HCT116 (cell line): ENCODE results near the gene TEX47. TPM values are rescaled to one million over a fixed set of nuclear protein-coding genes. Genes with fewer than 3 reads are reported as not detected.

Source experiments
- ATAC-seq: fragments of 200-7000 bp; cut with Tn5 transposase; 2 replicates; pipeline ENCODE4 v1.9.1; 2020; ENCODE audit warnings: mild to moderate bottlenecking, moderate library complexity
- BruUV-seq: library from RNA; stranded (reverse); fragments of 400-500 nt; replicated peaks from 2 replicates; lab custom pipeline; 2021; lab: Mats Ljungman, UMichigan
- CTCF ChIA-PET: fragments of 300-600 bp; sonication (Branson Sonifier 250); formaldehyde crosslinking; loops from one replicate; lab custom pipeline; 2021; ENCODE audit warnings: antibody characterized with exemption; lab: Charles Lee
- POLR2A ChIA-PET: fragments of 300-600, 350-600 bp; sonication (Branson Sonifier 250); formaldehyde crosslinking; loops from one replicate; lab custom pipeline; 2021; ENCODE audit warnings: antibody characterized with exemption; lab: Charles Lee
- RAD21 ChIA-PET, 2 experiments: fragments of 300-600 bp; sonication (Branson Sonifier 250); formaldehyde crosslinking; loops; one replicate each; lab custom pipeline; 2023; ENCODE audit warnings: low total read pairs in 2 of 2; ENCODE audit not compliant: uncharacterized antibody in 2 of 2, unreplicated experiment in 2 of 2, low non-redundant PET in 1 of 2; lab: Charles Lee
- DNase-seq: peaks from one replicate; pipeline ENCODE4 v3.0.0-alpha.2; 2010; ENCODE audit warnings: low read depth, low spot score
- H2AFZ ChIP-seq: fragments of 200-600 bp; shearing (Covaris generic), sonication (generic); 2 replicates; pipeline ENCODE4 v1.6.1; 2017; ENCODE audit warnings: low read depth, mixed run types, mixed read lengths, antibody characterized with exemption, low read length; ENCODE audit not compliant: poor library complexity, severe bottlenecking
- H3K27ac ChIP-seq: 2 replicates; pipeline ENCODE4 v1.5.1; 2012; ENCODE audit warnings: low read depth, low read length
- H3K27me3 ChIP-seq: fragments of 200-600 bp; sonication (generic); 2 replicates; pipeline ENCODE4 v1.6.1; 2016; ENCODE audit warnings: mixed run types, low read length, mixed read lengths; ENCODE audit not compliant: insufficient read depth
- H3K36me3 ChIP-seq, 2 experiments: fragments of 200-500 bp in 1 of 2; fragments of 200-600 bp in 1 of 2; sonication (Bioruptor generic) in 1 of 2; sonication (generic) in 1 of 2; 2 replicates each; pipeline versions ENCODE4 v1.5.1 to v1.6.1; 2014 to 2016; ENCODE audit warnings: low read length in 2 of 2, inconsistent platforms in 1 of 2, mixed read lengths in 1 of 2, mixed run types in 1 of 2; ENCODE audit not compliant: insufficient read depth in 2 of 2, control insufficient read depth in 1 of 2
- H3K4me1 ChIP-seq, 2 experiments: fragments of 200-600 bp in 1 of 2; sonication (generic) in 1 of 2; 2 replicates each; pipeline versions ENCODE4 v1.5.1 to v1.6.1; 2012 to 2017; ENCODE audit warnings: low read length in 2 of 2, inconsistent platforms in 1 of 2, mild to moderate bottlenecking in 1 of 2, mixed read lengths in 1 of 2, mixed run types in 1 of 2, moderate library complexity in 1 of 2; ENCODE audit not compliant: insufficient read depth in 2 of 2, control insufficient read depth in 1 of 2
- H3K4me2 ChIP-seq: fragments of 200-600 bp; sonication (generic); 2 replicates; pipeline ENCODE4 v1.6.1; 2017; ENCODE audit warnings: mixed run types, low read length, mixed read lengths
- H3K4me3 ChIP-seq, 2 experiments: fragments of 200-600 bp in 1 of 2; sonication (generic) in 1 of 2; replicated peaks in 1 of 2; 2 replicates each; pipeline ENCODE4 v1.5.1; 2011 to 2016; ENCODE audit warnings: low read length in 2 of 2, control low read depth in 1 of 2, low read depth in 1 of 2, mild to moderate bottlenecking in 1 of 2, mixed read lengths in 1 of 2, mixed run types in 1 of 2
- H3K79me2 ChIP-seq: fragments of 200-600 bp; sonication (generic); 2 replicates; pipeline ENCODE4 v1.6.1; 2017; ENCODE audit warnings: mild to moderate bottlenecking, mixed run types, low read length, moderate library complexity, mixed read lengths; ENCODE audit not compliant: insufficient read depth
- H3K9ac ChIP-seq: fragments of 200-600 bp; sonication (generic); 2 replicates; pipeline ENCODE4 v1.6.1; 2016; ENCODE audit warnings: low read length, mixed read lengths
- H3K9me2 ChIP-seq: fragments of 200-600 bp; sonication (generic), shearing (Covaris generic); 2 replicates; pipeline ENCODE4 v1.6.1; 2017; ENCODE audit warnings: mixed run types, mild to moderate bottlenecking, moderate library complexity; ENCODE audit not compliant: insufficient read depth
- H3K9me3 ChIP-seq, 2 experiments: fragments of 200-500 bp in 1 of 2; fragments of 200-600 bp in 1 of 2; sonication (Bioruptor generic) in 1 of 2; sonication (generic) in 1 of 2; 2 replicates each; pipeline ENCODE4 v1.6.1; 2014 to 2017; ENCODE audit warnings: low read length in 2 of 2, mixed read lengths in 2 of 2, inconsistent platforms in 1 of 2, low read depth in 1 of 2, mild to moderate bottlenecking in 1 of 2, mixed run types in 1 of 2, moderate library complexity in 1 of 2; ENCODE audit not compliant: control insufficient read depth in 1 of 2, insufficient read depth in 1 of 2
- H4K20me1 ChIP-seq: fragments of 200-600 bp; sonication (generic), shearing (Covaris generic); 2 replicates; pipeline ENCODE4 v1.6.1; 2017; ENCODE audit warnings: mixed run types, mild to moderate bottlenecking, moderate library complexity; ENCODE audit not compliant: insufficient read depth
- ATF3 ChIP-seq: IDR thresholded peaks from 2 replicates; pipeline ENCODE4 v1.6.1; 2012
- CBX3 ChIP-seq: IDR thresholded peaks from 2 replicates; pipeline ENCODE4 v1.6.1; 2012; ENCODE audit warnings: low read depth
- CEBPB ChIP-seq: IDR thresholded peaks from 2 replicates; pipeline ENCODE4 v1.6.1; 2012; ENCODE audit warnings: low read depth
- CTCF ChIP-seq, 3 experiments: fragments of 200-600 bp in 1 of 3; sonication (generic) in 1 of 3; IDR thresholded peaks in 2 of 3; conservative IDR thresholded peaks in 1 of 3; 2 replicates each; pipeline ENCODE4 v1.5.1; 2012 to 2017; ENCODE audit warnings: low read depth in 2 of 3, low read length in 2 of 3, antibody characterized with exemption in 1 of 3, borderline replicate concordance in 1 of 3, control low read depth in 1 of 3, mild to moderate bottlenecking in 1 of 3, mixed read lengths in 1 of 3, mixed run types in 1 of 3, moderate library complexity in 1 of 3; ENCODE audit not compliant: insufficient read depth in 1 of 3
- ELF1 ChIP-seq: IDR thresholded peaks from 2 replicates; pipeline ENCODE4 v1.6.1; 2012; ENCODE audit warnings: low read depth, borderline replicate concordance
- EZH2 ChIP-seq: fragments of 200-600 bp; sonication (generic); IDR thresholded peaks from 2 replicates; pipeline ENCODE4 v1.6.1; 2017; ENCODE audit warnings: antibody characterized with exemption, mixed run types
- EZH2phosphoT487 ChIP-seq: fragments of 200-600 bp; IDR thresholded peaks from 2 replicates; pipeline ENCODE4 v1.6.1; 2018; ENCODE audit warnings: antibody characterized with exemption, borderline replicate concordance
- FOSL1 ChIP-seq: IDR thresholded peaks from 2 replicates; pipeline ENCODE4 v1.6.1; 2012; ENCODE audit warnings: low read depth
- JUND ChIP-seq: IDR thresholded peaks from 2 replicates; pipeline ENCODE4 v1.6.1; 2012
- MAX ChIP-seq: IDR thresholded peaks from 2 replicates; pipeline ENCODE4 v1.6.1; 2012
- POLR2A ChIP-seq: IDR thresholded peaks from 2 replicates; pipeline ENCODE4 v1.7.0; 2011; ENCODE audit warnings: borderline replicate concordance; ENCODE audit not compliant: insufficient read depth, insufficient read length; ENCODE audit errors: extremely low read depth
- POLR2AphosphoS5 ChIP-seq: IDR thresholded peaks from 2 replicates; pipeline ENCODE4 v1.6.1; 2011; ENCODE audit warnings: mild to moderate bottlenecking, low read depth, low read length, moderate library complexity
- RAD21 ChIP-seq: IDR thresholded peaks from 2 replicates; pipeline ENCODE4 v1.6.1; 2012; ENCODE audit warnings: low read depth, mild to moderate bottlenecking
- REST ChIP-seq: IDR thresholded peaks from 2 replicates; pipeline ENCODE4 v1.6.1; 2012; ENCODE audit warnings: low read depth
- SIN3A ChIP-seq: IDR thresholded peaks from 2 replicates; pipeline ENCODE4 v1.6.1; 2012; ENCODE audit warnings: low read depth
- SP1 ChIP-seq: IDR thresholded peaks from 2 replicates; pipeline ENCODE4 v1.6.1; 2012; ENCODE audit warnings: low read depth
- TCF7L2 ChIP-seq: IDR thresholded peaks from 2 replicates; pipeline ENCODE4 v1.7.0; 2011; ENCODE audit warnings: borderline replicate concordance, inconsistent platforms; ENCODE audit not compliant: insufficient read depth, insufficient read length; ENCODE audit errors: extremely low read depth
- YY1 ChIP-seq: IDR thresholded peaks from 2 replicates; pipeline ENCODE4 v1.6.1; 2011; ENCODE audit warnings: low read length, low read depth, moderate library complexity, mild to moderate bottlenecking; ENCODE audit not compliant: insufficient replicate concordance; ENCODE audit errors: extremely low read depth
- ZBTB33 ChIP-seq: IDR thresholded peaks from 2 replicates; pipeline ENCODE4 v1.6.1; 2011; ENCODE audit warnings: mild to moderate bottlenecking, low read length, moderate library complexity; ENCODE audit not compliant: insufficient replicate concordance; ENCODE audit errors: extremely low read depth
- ZNF274 ChIP-seq: fragments of 200-500 bp; sonication (Bioruptor generic); IDR thresholded peaks from 2 replicates; pipeline ENCODE4 v1.6.1; 2014; ENCODE audit warnings: mild to moderate bottlenecking, low read depth, low read length, inconsistent platforms
- intact Hi-C: fragments of 100-400 bp; cut with micrococcal nuclease; formaldehyde crosslinking; loops from 2 replicates; pipeline ENCODE4 v1.10.0; 2022
- total RNA-seq: library from RNA; stranded (reverse); gene quantifications from one replicate; pipeline ENCODE4 v1.2.1, GENCODE V29; 2021; ENCODE audit not compliant: unreplicated experiment

TEX47 gene
- total RNA-seq, 1 experiment from 2014 or later: not detected

GRCh38 chr7:88792361-88792760 is 3.2 kb downstream of the TEX47 start:
- Histone ChIP-seq H3K27me3 (no peaks in the 10 kb centered on the region), H3K4me2 (no peak overlapping the region), H3K79me2 (no peaks in the 10 kb centered on the region), H4K20me1 (no peaks in the 10 kb centered on the region), H3K9me3 (no peaks in the 10 kb centered on the region), H3K4me3 (no peak overlapping the region), H3K9me2 (no peaks in the 10 kb centered on the region), H2AFZ (no peak overlapping the region), H3K4me1 (no peaks in the 10 kb centered on the region), H3K36me3 (no peaks in the 10 kb centered on the region), H3K9ac (no peak overlapping the region), H3K27ac (no peak overlapping the region)
- no peak for DNase-seq
- TF ChIP-seq CEBPB (no peak), CTCF (IDR thresholded peaks at IDR 0.05 in 2 of 3, conservative IDR thresholded peaks at IDR 0.05 in 1 of 3; ENCODE audit: borderline replicate concordance in 1 of 3, insufficient read depth in 1 of 3, low read depth in 2 of 3, low read length in 2 of 3) (no peak), CBX3 (no peak), RAD21 (no peak), EZH2phosphoT487 (no peak), POLR2A (no peak), REST (no peak), ELF1 (no peak), ZNF274 (no peak), YY1 (no peak), SIN3A (no peak), JUND (no peak), EZH2 (no peak), ZBTB33 (no peak), TCF7L2 (no peak), MAX (no peak), POLR2AphosphoS5 (no peak), FOSL1 (no peak), SP1 (no peak), ATF3 (no peak)
- POLR2A ChIA-PET: no interaction called here
- ATAC-seq: no peak
- CTCF ChIA-PET: interaction anchor here (1.6 kb wide), 1 partner anchor 245 kb away, joined by 3 read pairs; no protein-coding TSS in a partner anchor
- no TSS peak for BruUV-seq
- RAD21 ChIA-PET: no interaction called here
- intact Hi-C loops: loop anchor here (10.0 kb wide), 1 partner anchor 1322 kb away; no protein-coding TSS in a partner anchor
